Fibroblast of villous mesenchyme (primary cell): ENCODE measurements around the gene DMGDH. TPM values are rescaled to one million over a fixed set of nuclear protein-coding genes. Genes with fewer than 3 reads are reported as not detected.

Experiments used
- DNase-seq: peaks from one replicate; pipeline ENCODE4 v3.0.0-alpha.2; 2010; ENCODE audit warnings: low read depth
- H3K4me3 ChIP-seq: 2 replicates; pipeline ENCODE4 v1.5.1; 2011; ENCODE audit warnings: low read depth, mild to moderate bottlenecking, low read length
- CTCF ChIP-seq: IDR thresholded peaks from 2 replicates; pipeline ENCODE4 v1.5.1; 2012; ENCODE audit warnings: low read depth, mild to moderate bottlenecking, low read length; ENCODE audit not compliant: insufficient read depth
- total RNA-seq: library from RNA; depleted of rRNA; stranded (reverse); fragments of >200 nt; gene quantifications from 2 replicates; pipeline ENCODE4 v1.2.3, GENCODE V29; 2012

The DMGDH gene
- total RNA-seq, 1 donor: 6.9 TPM

DNA sequence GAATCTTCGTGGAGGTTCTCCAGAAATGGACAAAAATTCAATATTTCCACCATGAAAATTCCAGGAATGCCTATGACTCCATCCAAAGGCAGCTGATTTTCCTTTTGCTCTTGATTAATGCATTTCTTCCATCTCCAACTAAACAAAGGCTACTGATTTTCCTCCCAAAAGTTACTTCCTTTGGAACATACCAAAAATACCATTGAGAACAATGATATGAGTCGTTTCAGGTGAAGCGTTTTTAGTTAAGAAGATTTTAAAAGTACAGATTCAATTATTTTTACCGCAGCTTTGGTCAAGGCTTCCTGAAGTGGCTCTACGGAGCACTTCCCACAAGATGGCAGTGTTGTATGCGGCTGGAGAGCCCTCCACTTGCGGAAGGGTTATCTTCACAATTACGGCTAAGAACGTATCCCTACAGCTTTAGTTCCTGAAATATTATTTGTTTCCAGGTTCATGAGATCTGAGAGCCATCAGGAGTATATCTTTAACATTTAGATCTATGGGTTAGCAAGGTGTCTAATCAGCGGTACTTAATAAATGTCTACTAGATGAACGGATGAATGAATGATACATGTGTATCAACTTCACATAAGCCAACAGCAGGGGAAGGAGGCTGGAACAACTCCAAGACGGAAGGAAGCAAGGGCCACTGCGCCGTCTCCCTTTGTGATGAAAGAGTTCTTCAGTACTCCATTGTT is 48.5 kb downstream of the DMGDH start:
- peak; percentile 78 for TF ChIP-seq CTCF
- peak overlapping the region; percentile 26 for H3K4me3 ChIP-seq
- DNase-seq: peak; percentile 61

DNA sequence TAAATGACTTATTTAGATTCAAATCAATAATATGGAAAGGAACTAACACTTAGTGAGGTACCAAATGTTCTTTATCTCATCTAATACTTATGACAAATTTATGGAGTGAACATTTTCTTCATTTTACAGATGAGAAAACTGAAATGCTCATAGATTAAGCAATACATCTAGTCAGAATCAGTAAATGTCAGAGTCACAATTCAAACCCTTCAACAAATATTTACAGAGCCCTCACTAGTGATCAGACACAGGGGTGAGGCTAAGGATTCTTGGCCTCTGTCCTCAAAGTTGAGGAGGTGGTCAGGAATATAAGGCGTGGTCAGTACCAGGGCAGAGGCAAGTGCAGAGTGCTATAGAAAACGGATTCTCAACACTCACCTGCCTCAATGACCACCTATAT is 54.8 kb downstream of the DMGDH start:
- no peak for TF ChIP-seq CTCF
- H3K4me3 ChIP-seq: no peak overlapping the region
- no peak for DNase-seq

GRCh38 chr5:79011869-79012268 is 57.6 kb downstream of the DMGDH start:
- no peak for DNase-seq
- H3K4me3 ChIP-seq: no peak overlapping the region
- no peak for TF ChIP-seq CTCF

GRCh38 chr5:79011219-79011836 is 58.1 kb downstream of the DMGDH start:
- H3K4me3 ChIP-seq: no peak overlapping the region
- TF ChIP-seq CTCF: no peak
- DNase-seq: no peak

- H3K4me3 ChIP-seq: no peak overlapping the region
- DNase-seq: no peak
- TF ChIP-seq CTCF: no peak
These were observed 61.1 kb downstream of the DMGDH start for GRCh38 chr5:79008362-79008761.

DNA sequence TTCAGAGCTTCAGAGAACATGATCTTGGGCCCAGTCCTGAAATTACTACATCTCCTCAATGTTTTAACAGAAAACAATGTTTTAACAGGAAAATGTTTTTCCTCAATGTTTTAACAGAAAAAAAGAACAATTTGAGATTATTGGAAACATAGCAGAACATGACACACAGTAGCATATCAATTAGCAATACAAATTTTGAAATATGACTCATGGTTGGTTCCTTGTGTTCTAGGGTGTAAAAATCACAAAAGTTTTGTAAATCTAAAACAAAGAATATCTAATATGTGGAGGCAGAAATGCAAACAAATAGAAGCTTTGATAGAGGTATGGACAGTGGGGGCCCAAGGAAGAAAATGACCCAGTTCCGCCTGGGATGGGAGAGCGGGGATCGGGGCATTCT is 61.6 kb downstream of the DMGDH start:
- TF ChIP-seq CTCF: no peak
- no peak for DNase-seq
- H3K4me3 ChIP-seq: no peak overlapping the region
